CD4-positive, alpha-beta memory T cell (primary cell): ENCODE data around the gene SLC25A51. TPM values are rescaled to one million over a fixed set of nuclear protein-coding genes. Genes with fewer than 3 reads are reported as not detected.
"Not testable (repeated sequence)": the region's sequence is repeated elsewhere in the genome, so short reads cannot be mapped to it uniquely, and the experiment has no call there.

Experiments used
- CTCF ChIA-PET: fragments of 350-600 bp; sonication (Branson Sonifier 250); formaldehyde crosslinking; loops from one replicate; lab custom pipeline; 2021; ENCODE audit warnings: inconsistent platforms; ENCODE audit not compliant: partially characterized antibody; lab: Charles Lee
- POLR2A ChIA-PET: fragments of 350-600 bp; sonication (Branson Sonifier 250); formaldehyde crosslinking; loops from one replicate; lab custom pipeline; 2021; ENCODE audit not compliant: partially characterized antibody; lab: Charles Lee
- DNase-seq, 5 donors: peaks; one replicate each; pipeline versions ENCODE4 v3.0.0 to v3.0.0-alpha.2; 2020 to 2022; ENCODE audit warnings: mixed read lengths in 1 of 5
- H3K27ac ChIP-seq: one replicate; pipeline ENCODE4 v1.7.0; 2013; ENCODE audit warnings: low read depth, low read length
- H3K27me3 ChIP-seq: 2 replicates; pipeline ENCODE4 v1.7.0; 2013; ENCODE audit warnings: mild to moderate bottlenecking, low read length, moderate library complexity; ENCODE audit not compliant: insufficient read depth
- H3K36me3 ChIP-seq: 2 replicates; pipeline ENCODE4 v1.7.0; 2013; ENCODE audit warnings: mild to moderate bottlenecking, low read length, moderate library complexity; ENCODE audit not compliant: insufficient read depth
- H3K4me1 ChIP-seq: 2 replicates; pipeline ENCODE4 v1.7.0; 2013; ENCODE audit warnings: mild to moderate bottlenecking, low read length, moderate library complexity; ENCODE audit not compliant: insufficient read depth
- H3K4me3 ChIP-seq, 2 donors: one replicate each; pipeline ENCODE4 v1.7.0; 2013; ENCODE audit warnings: low read length in 2 of 2, mild to moderate bottlenecking in 1 of 2
- H3K9me3 ChIP-seq, 2 donors: one replicate each; pipeline ENCODE4 v1.7.0; 2013; ENCODE audit warnings: low read length in 2 of 2, control low read depth in 1 of 2; ENCODE audit not compliant: control insufficient read depth in 1 of 2
- H3K27ac Mint-ChIP-seq, 7 donors: one replicate each; pipeline ENCODE4 v1.8.0; 2020 to 2021; ENCODE audit warnings: mixed read lengths in 7 of 7, mild to moderate bottlenecking in 6 of 7, inconsistent platforms in 3 of 7, moderate library complexity in 3 of 7
- H3K27me3 Mint-ChIP-seq, 2 donors: one replicate each; pipeline ENCODE4 v1.8.0; 2020 to 2021; ENCODE audit warnings: mixed read lengths in 2 of 2
- H3K36me3 Mint-ChIP-seq, 2 donors: one replicate each; pipeline ENCODE4 v1.8.0; 2020 to 2021; ENCODE audit warnings: mixed read lengths in 2 of 2, inconsistent platforms in 1 of 2, mild to moderate bottlenecking in 1 of 2
- H3K4me1 Mint-ChIP-seq, 4 donors: one replicate each; pipeline ENCODE4 v1.8.0; 2020 to 2021; ENCODE audit warnings: mixed read lengths in 4 of 4, mild to moderate bottlenecking in 1 of 4
- H3K4me3 Mint-ChIP-seq, 8 donors: one replicate each; pipeline ENCODE4 v1.8.0; 2020 to 2021; ENCODE audit warnings: mixed read lengths in 8 of 8, mild to moderate bottlenecking in 7 of 8, moderate library complexity in 6 of 8, inconsistent platforms in 3 of 8
- H3K9me3 Mint-ChIP-seq, 8 donors: one replicate each; pipeline ENCODE4 v1.8.0; 2020 to 2021; ENCODE audit warnings: mixed read lengths in 8 of 8, mild to moderate bottlenecking in 5 of 8, inconsistent platforms in 3 of 8, moderate library complexity in 1 of 8
- intact Hi-C: fragments of 100-400 bp; cut with micrococcal nuclease; formaldehyde crosslinking; loops from one replicate; pipeline ENCODE4 v1.15.1; 2023
- polyA plus RNA-seq, 2 donors: library from polyadenylated mRNA; unstranded; fragments of 300-500 nt; fragmentation: Illumina TruSeq; gene quantifications; one replicate each; pipeline ENCODE4 v1.2.3, GENCODE V29; 2021
- total RNA-seq, 2 experiments: library from RNA; stranded (reverse); gene quantifications; one replicate each; pipeline ENCODE4 v1.2.3, GENCODE V29; 2021

SLC25A51 gene
- total and polyA plus RNA-seq, 4 experiments from 2014 or later = 8.0 to 43.3 (median 27.0) TPM

DNA sequence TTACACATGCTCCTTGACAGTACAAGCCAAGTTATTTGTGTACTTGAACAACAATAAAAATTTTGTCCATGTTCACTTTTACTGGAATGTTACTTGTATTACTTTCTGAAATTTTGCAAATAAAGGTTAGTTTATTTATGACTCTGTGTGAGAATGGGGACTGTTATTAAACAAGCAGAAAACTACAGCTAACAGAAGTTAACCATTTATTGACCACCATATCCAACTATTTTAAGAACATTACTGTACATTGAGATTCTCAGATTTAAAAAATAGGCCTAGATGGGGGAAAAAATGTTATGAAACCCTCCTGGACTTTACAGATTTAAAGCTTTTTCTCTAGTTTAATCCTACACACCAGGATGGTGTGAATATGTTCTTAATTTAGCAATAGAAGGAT is 1.8 kb downstream of the SLC25A51 start:
- Histone ChIP-seq H3K4me1 (peaks cover 30% of the 10 kb centered on the region), H3K36me3 (peaks cover 8% of the 10 kb centered on the region), H3K4me3 (no peak overlapping the region), H3K9me3 (no peaks in the 10 kb centered on the region), H3K27ac (no peak overlapping the region), H3K27me3 (no peaks in the 10 kb centered on the region)
- POLR2A ChIA-PET = interaction anchor here (1.4 kb wide), 1 partner anchor 45 kb away, joined by 3 read pairs; no protein-coding TSS in a partner anchor
- peaks cover 13 to 39% (median 27%) of the 10 kb centered on the region in 4 donors for H3K4me1 Mint-ChIP-seq
- H3K27ac Mint-ChIP-seq = peak overlapping the region in 2 of 7 donors; percentile 46 to 97
- H3K4me3 Mint-ChIP-seq = peak overlapping the region in 3 of 8 donors; percentile 6 to 90 (median 47)
- CTCF ChIA-PET = no interaction called here
- H3K36me3 Mint-ChIP-seq = peaks cover 4 to 26% of the 10 kb centered on the region in 2 donors
- no peak for DNase-seq
- H3K27me3 Mint-ChIP-seq = no peaks in the 10 kb centered on the region
- intact Hi-C loops = loop anchor here (5.0 kb wide), 4 partner anchors 35 to 310 kb away; partner anchors contain the start of genes DCAF10 and TOMM5
- peaks cover 0 to 4% (median 0%) of the 10 kb centered on the region in 8 donors for H3K9me3 Mint-ChIP-seq

DNA sequence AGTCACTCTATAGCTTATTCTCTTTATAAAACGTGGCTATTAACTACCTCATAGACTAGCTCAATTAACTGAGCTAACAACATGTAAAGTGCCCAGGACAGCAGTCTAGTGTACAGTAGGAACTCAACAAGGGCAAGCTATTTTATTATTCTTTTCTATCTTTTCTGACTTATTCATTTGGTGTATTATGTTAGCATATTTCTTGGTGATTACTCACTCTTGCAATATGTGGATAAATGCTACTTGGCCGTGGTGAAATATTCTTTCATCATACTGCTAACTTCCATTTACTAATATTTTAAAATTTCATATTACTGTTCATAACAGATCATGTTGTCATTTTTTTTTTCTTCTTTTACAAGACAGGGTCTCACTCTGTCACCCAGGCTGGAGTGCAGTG is 4.9 kb downstream of the SLC25A51 start:
- peaks cover 8 to 46% of the 10 kb centered on the region in 2 donors for H3K36me3 Mint-ChIP-seq
- Histone ChIP-seq H3K9me3 (no peaks in the 10 kb centered on the region), H3K4me1 (peaks cover 19% of the 10 kb centered on the region), H3K27me3 (no peaks in the 10 kb centered on the region), H3K4me3 (no peak overlapping the region), H3K27ac (no peak overlapping the region), H3K36me3 (peaks cover 27% of the 10 kb centered on the region)
- CTCF ChIA-PET = no interaction called here
- no peaks in the 10 kb centered on the region for H3K27me3 Mint-ChIP-seq
- peaks cover 11 to 27% (median 18%) of the 10 kb centered on the region in 4 donors for H3K4me1 Mint-ChIP-seq
- POLR2A ChIA-PET = no interaction called here
- H3K27ac Mint-ChIP-seq = peak overlapping the region in 1 of 7 donors; percentile 10
- intact Hi-C loops = no loop called here
- no peak for DNase-seq
- no peaks in the 10 kb centered on the region for H3K9me3 Mint-ChIP-seq
- H3K4me3 Mint-ChIP-seq = no peak overlapping the region

DNA sequence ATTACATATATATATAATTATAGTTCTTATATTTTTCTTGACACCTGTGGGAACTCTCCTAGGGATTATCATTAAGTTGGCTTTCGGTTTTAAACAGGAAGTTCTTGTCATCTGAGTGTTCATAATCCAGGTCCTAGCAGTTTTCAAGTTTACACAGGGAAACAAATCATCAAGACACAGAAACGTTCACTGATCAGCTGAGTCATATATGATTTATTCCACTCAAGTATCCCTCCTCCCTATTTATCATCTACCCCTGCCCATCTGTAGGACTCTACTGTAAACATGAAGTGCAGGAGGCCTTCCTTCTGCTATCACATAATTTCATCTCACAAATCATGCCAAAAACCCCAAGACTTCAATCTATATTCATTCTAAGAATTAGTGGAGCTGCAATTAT is 6.3 kb downstream of the SLC25A51 start:
- Mint-ChIP-seq H3K4me1 (peaks cover 6 to 17% (median 12%) of the 10 kb centered on the region in 4 donors), H3K9me3 (no peaks in the 10 kb centered on the region), H3K27ac (no peak overlapping the region), H3K36me3 (peaks cover 17 to 51% of the 10 kb centered on the region in 2 donors), H3K27me3 (no peaks in the 10 kb centered on the region), H3K4me3 (no peak overlapping the region)
- no peak overlapping the region for H3K27ac ChIP-seq
- no peak for DNase-seq
- POLR2A ChIA-PET = no interaction called here
- CTCF ChIA-PET = no interaction called here
- H3K9me3 ChIP-seq = no peaks in the 10 kb centered on the region
- H3K4me1 ChIP-seq = peaks cover 12% of the 10 kb centered on the region
- no peaks in the 10 kb centered on the region for H3K27me3 ChIP-seq
- peaks cover 36% of the 10 kb centered on the region for H3K36me3 ChIP-seq
- no peak overlapping the region for H3K4me3 ChIP-seq
- intact Hi-C loops = no loop called here

DNA sequence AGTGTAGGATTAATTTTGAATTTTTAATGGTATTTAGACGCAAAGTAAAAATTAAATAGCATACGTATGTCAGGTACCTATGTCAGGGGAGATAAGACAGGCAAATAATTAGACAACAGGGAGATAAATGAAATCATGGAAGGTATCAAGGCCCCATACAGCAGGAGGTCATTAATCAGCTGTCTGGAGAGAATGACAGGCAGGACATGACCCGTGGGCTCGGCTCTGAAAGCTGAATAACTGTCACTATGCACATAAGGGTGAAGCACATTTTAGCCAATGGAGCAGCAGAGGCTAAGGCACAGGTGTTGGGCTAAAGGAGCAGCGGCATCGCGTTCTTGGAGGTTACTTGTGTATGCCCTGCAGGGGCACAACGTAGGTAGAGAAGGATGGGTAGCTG is 11.9 kb downstream of the SLC25A51 start:
- Histone ChIP-seq H3K36me3 (peaks cover 28% of the 10 kb centered on the region), H3K4me3 (no peak overlapping the region), H3K27ac (no peak overlapping the region), H3K9me3 (no peaks in the 10 kb centered on the region), H3K27me3 (no peaks in the 10 kb centered on the region), H3K4me1 (no peaks in the 10 kb centered on the region)
- POLR2A ChIA-PET = no interaction called here
- CTCF ChIA-PET = no interaction called here
- Mint-ChIP-seq H3K36me3 (peaks cover 40 to 70% of the 10 kb centered on the region in 2 donors), H3K4me1 (peaks cover 0 to 5% (median 1%) of the 10 kb centered on the region in 4 donors), H3K4me3 (no peak overlapping the region), H3K9me3 (no peaks in the 10 kb centered on the region), H3K27me3 (no peaks in the 10 kb centered on the region), H3K27ac (peak overlapping the region in 1 of 7 donors; percentile 43)
- DNase-seq = no peak
- intact Hi-C loops = no loop called here

DNA sequence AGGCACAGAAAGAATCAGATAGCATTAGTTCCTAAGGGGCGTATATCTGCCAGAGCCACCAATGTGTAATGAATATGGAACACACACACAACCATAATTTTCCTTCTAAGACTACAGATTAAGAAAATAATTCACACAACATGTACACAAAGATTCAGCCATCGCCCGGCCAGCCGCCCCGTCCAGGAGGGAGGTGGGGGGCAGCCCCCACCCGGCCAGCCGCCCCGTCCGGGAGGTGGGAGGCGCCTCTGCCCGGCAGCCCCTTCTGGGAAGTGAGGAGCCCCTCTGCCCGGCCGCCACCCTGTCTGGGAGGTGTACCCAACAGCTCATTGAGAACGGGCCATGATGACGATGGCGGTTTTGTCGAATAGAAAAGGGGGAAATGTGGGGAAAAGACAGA is 12.9 kb downstream of the SLC25A51 start:
- H3K27ac ChIP-seq, H3K4me3 ChIP-seq, H3K4me1 ChIP-seq, H3K27me3 ChIP-seq, H3K27me3 Mint-ChIP-seq, intact Hi-C loops, H3K4me1 Mint-ChIP-seq, DNase-seq, H3K9me3 Mint-ChIP-seq, H3K27ac Mint-ChIP-seq, CTCF ChIA-PET, H3K9me3 ChIP-seq, POLR2A ChIA-PET, H3K4me3 Mint-ChIP-seq: not testable (repeated sequence)
- H3K36me3 Mint-ChIP-seq = peaks cover 42 to 66% of the 10 kb centered on the region in 2 donors
- H3K36me3 ChIP-seq = peaks cover 20% of the 10 kb centered on the region

DNA sequence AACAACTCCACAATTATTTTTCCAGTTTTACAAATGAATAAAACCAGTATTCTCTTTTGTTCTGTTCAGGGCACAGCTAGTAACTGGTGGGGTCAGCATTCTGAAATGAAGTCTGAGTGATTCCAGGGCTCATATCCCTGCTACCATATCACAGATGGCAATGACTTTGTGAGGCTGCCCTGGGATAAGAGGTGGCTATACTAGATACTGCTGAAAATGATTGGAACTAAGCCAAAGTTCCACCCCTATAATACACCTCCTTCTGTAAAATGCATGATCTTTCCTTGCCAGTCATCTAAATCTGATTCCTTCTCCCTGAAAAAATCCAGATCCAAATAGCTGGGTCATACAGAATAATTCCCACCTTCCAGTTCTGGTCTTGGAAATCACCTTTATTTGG is 14.4 kb downstream of the SLC25A51 start:
- POLR2A ChIA-PET = no interaction called here
- peak overlapping the region in 2 of 7 donors; percentile 4 to 48 for H3K27ac Mint-ChIP-seq
- H3K4me3 Mint-ChIP-seq = no peak overlapping the region

DNA sequence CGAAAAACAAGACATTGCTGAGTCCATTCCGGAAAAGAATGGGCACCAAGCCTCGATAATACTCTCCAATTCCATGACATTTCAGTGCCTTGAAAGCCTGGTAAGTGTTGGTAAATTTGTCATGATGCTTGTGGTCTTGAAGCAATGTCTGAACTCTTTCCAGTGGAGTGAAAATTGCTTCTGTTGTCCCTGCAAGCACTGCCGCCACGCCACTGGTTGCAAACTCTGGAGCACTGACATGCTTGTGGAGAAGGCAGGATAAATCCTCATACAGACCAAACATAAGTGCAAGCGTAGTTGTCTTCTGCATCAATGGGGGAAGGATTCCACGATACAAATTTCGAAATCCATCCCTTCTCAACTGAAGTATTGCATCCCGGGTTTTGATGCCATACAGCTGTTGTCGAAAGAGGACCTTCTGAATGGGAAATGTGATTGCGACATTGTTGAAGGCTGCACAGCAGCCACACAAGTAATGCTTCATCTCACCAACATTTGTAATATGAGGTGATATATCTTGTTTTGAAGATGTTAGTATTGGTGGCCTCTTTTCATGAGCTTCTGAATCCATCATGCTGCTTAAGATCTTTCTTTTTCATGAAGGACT is 15.8 kb downstream of the SLC25A51 start:
- H3K4me1 Mint-ChIP-seq, CTCF ChIA-PET, intact Hi-C loops, H3K9me3 ChIP-seq, H3K9me3 Mint-ChIP-seq, H3K27me3 ChIP-seq, H3K4me3 Mint-ChIP-seq, H3K27ac Mint-ChIP-seq, H3K4me3 ChIP-seq, H3K36me3 ChIP-seq, H3K27me3 Mint-ChIP-seq, DNase-seq, H3K27ac ChIP-seq, POLR2A ChIA-PET, H3K4me1 ChIP-seq: not testable (repeated sequence)
- H3K36me3 Mint-ChIP-seq = peaks cover 33 to 52% of the 10 kb centered on the region in 2 donors

More for the DNA sequence above, 14.4 kb downstream of the SLC25A51 start:
- Histone ChIP-seq H3K27me3 (no peaks in the 10 kb centered on the region), H3K36me3 (peaks cover 11% of the 10 kb centered on the region), H3K4me1 (no peaks in the 10 kb centered on the region), H3K27ac (no peak overlapping the region), H3K9me3 (no peaks in the 10 kb centered on the region), H3K4me3 (no peak overlapping the region)
- Mint-ChIP-seq H3K36me3 (peaks cover 42 to 62% of the 10 kb centered on the region in 2 donors), H3K27me3 (no peaks in the 10 kb centered on the region), H3K9me3 (no peaks in the 10 kb centered on the region), H3K4me1 (peaks cover 0 to 5% (median 1%) of the 10 kb centered on the region in 4 donors)
- CTCF ChIA-PET = no interaction called here
- DNase-seq = no peak
- intact Hi-C loops = no loop called here
